GM23248 (cell line): ENCODE results near the gene PNMA8C. TPM values are rescaled to one million over a fixed set of nuclear protein-coding genes. Genes with fewer than 3 reads are reported as not detected.
"Not testable (repeated sequence)": the region's sequence is repeated elsewhere in the genome, so short reads cannot be mapped to it uniquely, and the experiment has no call there.

ENCODE experiments used
- DNase-seq: peaks from one replicate; pipeline ENCODE4 v3.0.0-alpha.2; 2015
- H2AFZ ChIP-seq: fragments of 200-600 bp; sonication (generic); 2 replicates; pipeline ENCODE4 v1.6.1; 2016; ENCODE audit warnings: antibody characterized with exemption
- H3F3A ChIP-seq: fragments of 200-600 bp; sonication (generic); 2 replicates; pipeline ENCODE4 v1.6.1; 2016; ENCODE audit warnings: mild to moderate bottlenecking, antibody characterized with exemption, mixed run types; ENCODE audit not compliant: insufficient read depth
- H3K27ac ChIP-seq: fragments of 200-600 bp; sonication (generic); 2 replicates; pipeline ENCODE4 v1.5.1; 2016; ENCODE audit warnings: mild to moderate bottlenecking
- H3K27me3 ChIP-seq: fragments of 200-600 bp; sonication (generic); replicated peaks from 2 replicates; pipeline ENCODE4 v1.6.1; 2016; ENCODE audit warnings: mild to moderate bottlenecking; ENCODE audit not compliant: insufficient read depth
- H3K36me3 ChIP-seq: fragments of 200-600 bp; sonication (generic); 2 replicates; pipeline ENCODE4 v1.6.1; 2016; ENCODE audit warnings: low read depth, mild to moderate bottlenecking
- H3K4me1 ChIP-seq: fragments of 200-600 bp; sonication (generic); 2 replicates; pipeline ENCODE4 v1.6.1; 2016; ENCODE audit warnings: mild to moderate bottlenecking; ENCODE audit not compliant: insufficient read depth
- H3K4me2 ChIP-seq: fragments of 200-600 bp; sonication (generic); one replicate; pipeline ENCODE4 v1.6.1; 2016; ENCODE audit warnings: mild to moderate bottlenecking; ENCODE audit not compliant: unreplicated experiment
- H3K4me3 ChIP-seq: fragments of 200-600 bp; sonication (generic); 2 replicates; pipeline ENCODE4 v1.5.1; 2016; ENCODE audit warnings: mild to moderate bottlenecking
- H3K79me2 ChIP-seq: fragments of 200-600 bp; sonication (generic); 2 replicates; pipeline ENCODE4 v1.6.1; 2016; ENCODE audit warnings: mild to moderate bottlenecking; ENCODE audit not compliant: insufficient read depth
- H3K9ac ChIP-seq: fragments of 200-600 bp; sonication (generic); 2 replicates; pipeline ENCODE4 v1.6.1; 2016; ENCODE audit warnings: mild to moderate bottlenecking
- H3K9me2 ChIP-seq: fragments of 200-600 bp; sonication (generic); 2 replicates; pipeline ENCODE4 v1.6.1; 2016; ENCODE audit warnings: mixed run types, mild to moderate bottlenecking, moderate library complexity; ENCODE audit not compliant: insufficient read depth
- H3K9me3 ChIP-seq: fragments of 200-600 bp; sonication (generic); one replicate; pipeline ENCODE4 v1.6.1; 2017; ENCODE audit warnings: low read depth
- H4K20me1 ChIP-seq: fragments of 200-600 bp; sonication (generic); 2 replicates; pipeline ENCODE4 v1.6.0; 2016; ENCODE audit not compliant: insufficient read depth
- EZH2 ChIP-seq: fragments of 200-600 bp; sonication (generic); IDR thresholded peaks from 2 replicates; pipeline ENCODE4 v1.6.1; 2018; ENCODE audit warnings: antibody characterized with exemption, mild to moderate bottlenecking; ENCODE audit not compliant: insufficient read depth, poor library complexity, severe bottlenecking
- EZH2phosphoT487 ChIP-seq: fragments of 200-600 bp; sonication (generic); IDR thresholded peaks from 2 replicates; pipeline ENCODE4 v1.6.1; 2018; ENCODE audit warnings: antibody characterized with exemption, moderate library complexity, mild to moderate bottlenecking, low read depth; ENCODE audit not compliant: insufficient read depth
- WGBS, 2 experiments: methylation state at CpG; one replicate each; pipeline ENCODE4 v1.1.6; 2015 to 2017; ENCODE audit warnings: low lambda C conversion rate in 2 of 2, low coverage in 1 of 2; ENCODE audit errors: missing lambda C conversion rate in 2 of 2; 5-methylcytosine and 5-hydroxymethylcytosine counted together
- in situ Hi-C: fragments of 300-500 bp; cut with MboI; formaldehyde crosslinking; loops from 2 replicates; pipeline ENCODE4 v1.15.0; 2020
- polyA plus RNA-seq: library from polyadenylated mRNA; unstranded; fragments of >200 nt; fragmentation: Nextera tagmentation; extraction: Ambion mirVana; gene quantifications from 2 replicates; pipeline ENCODE4 v1.2.1, GENCODE V29; 2016
- total RNA-seq: library from RNA; depleted of rRNA; stranded (reverse); fragments of >200 nt; shearing (Covaris generic); gene quantifications from 2 replicates; pipeline ENCODE4 v1.2.3, GENCODE V29; 2014; rRNA removed

PNMA8C gene
- total and polyA plus RNA-seq, 2 experiments from 2014 or later = not detected

- Histone ChIP-seq H3K4me1 (peaks cover 38% of the 10 kb centered on the region), H3K27ac (peak overlapping the region; percentile 85), H3K36me3 (0 out of 2 replicates have a peak, but pooled peaks cover 10% of the 10 kb centered on the region), H3K9ac (peak overlapping the region; percentile 59), H3K9me3 (no peaks in the 10 kb centered on the region), H3K4me3 (peak overlapping the region; percentile 48; the same call in 1 of the 2 replicates), H3F3A (peaks cover 30% of the 10 kb centered on the region), H3K27me3 (no peaks in the 10 kb centered on the region), H4K20me1 (no peaks in the 10 kb centered on the region), H2AFZ (no peak overlapping the region), H3K79me2 (peaks cover 38% of the 10 kb centered on the region), H3K4me2 (peak overlapping the region; percentile 70), H3K9me2 (no peaks in the 10 kb centered on the region)
- 0 to 6% methylated on average over 2 of the region's 2 CpGs for WGBS, 2 experiments
- peak; percentile 95 for DNase-seq
- in situ Hi-C loops = no loop called here
- TF ChIP-seq EZH2phosphoT487 = no peak
- TF ChIP-seq EZH2 = no peak
Measured at GRCh38 chr19:46378268-46378667, 50.5 kb downstream of the PNMA8C start.

GRCh38 chr19:46376241-46377153 lies 52.2 kb downstream of the PNMA8C start:
- no peak for TF ChIP-seq EZH2
- TF ChIP-seq EZH2phosphoT487 = no peak
- DNase-seq = no peak
- in situ Hi-C loops = no loop called here
- no peak overlapping the region for H3K9ac ChIP-seq
- no peaks in the 10 kb centered on the region for H3K9me3 ChIP-seq
- H3K27ac ChIP-seq = no peak overlapping the region
- H3K9me2 ChIP-seq = no peaks in the 10 kb centered on the region
- no peak overlapping the region for H2AFZ ChIP-seq
- no peaks in the 10 kb centered on the region for H3K36me3 ChIP-seq
- WGBS, 2 experiments = 88 to 92% methylated on average over 20 of the region's 20 CpGs
- no peak overlapping the region for H3K4me2 ChIP-seq
- H3F3A ChIP-seq = peaks cover 44% of the 10 kb centered on the region
- H3K4me3 ChIP-seq = no peak overlapping the region
- peaks cover 34% of the 10 kb centered on the region for H3K79me2 ChIP-seq
- H3K27me3 ChIP-seq = no peaks in the 10 kb centered on the region
- H4K20me1 ChIP-seq = no peaks in the 10 kb centered on the region
- peaks cover 54% of the 10 kb centered on the region for H3K4me1 ChIP-seq

- H3K9ac ChIP-seq, H3K27me3 ChIP-seq, H2AFZ ChIP-seq, in situ Hi-C loops, H3K4me3 ChIP-seq, H3K36me3 ChIP-seq, H3K4me2 ChIP-seq, H3K9me3 ChIP-seq, H3K27ac ChIP-seq, H3K9me2 ChIP-seq, H4K20me1 ChIP-seq, DNase-seq: not testable (repeated sequence)
- 89 to 93% methylated on average over 21 to 22 of the region's 22 CpGs for WGBS, 2 experiments
- H3F3A ChIP-seq = peaks cover 44% of the 10 kb centered on the region
- peaks cover 34% of the 10 kb centered on the region for H3K79me2 ChIP-seq
- H3K4me1 ChIP-seq = peaks cover 54% of the 10 kb centered on the region
Measured at GRCh38 chr19:46375476-46376067, 53.2 kb downstream of the PNMA8C start.

Other genes starting within 250 kb of the PNMA8C start
- gene IGFL1, start 199.2 kb downstream of the PNMA8C start, total RNA-seq = not detected in 2 replicates
- gene IGFL1, start 199.2 kb downstream of the PNMA8C start, polyA plus RNA-seq = not detected in 2 replicates
- not detected in 2 replicates for gene HIF3A, start 131.9 kb downstream of the PNMA8C start, total RNA-seq
- 0.20 and 0.27 TPM in 2 replicates for gene HIF3A, start 131.9 kb downstream of the PNMA8C start, polyA plus RNA-seq
- 56.4 and 60.8 TPM in 2 replicates for gene PPP5C, start 81.8 kb downstream of the PNMA8C start, total RNA-seq
- gene PPP5C, start 81.8 kb downstream of the PNMA8C start, polyA plus RNA-seq = 47.3 and 48.7 TPM in 2 replicates
- gene CCDC8, start 15.4 kb downstream of the PNMA8C start, total RNA-seq = 8.9 and 10.1 TPM in 2 replicates
- 5.5 and 6.0 TPM in 2 replicates for gene CCDC8, start 15.4 kb downstream of the PNMA8C start, polyA plus RNA-seq
- gene PNMA8A, start 42.6 kb upstream of the PNMA8C start, total RNA-seq = 0.76 and 0.89 TPM in 2 replicates
- 0.26 and 0.56 TPM in 2 replicates for gene PNMA8A, start 42.6 kb upstream of the PNMA8C start, polyA plus RNA-seq
- 0.25 and 0.65 TPM in 2 replicates for gene PNMA8B, start 66.9 kb upstream of the PNMA8C start, total RNA-seq
- 0.13 and 0.20 TPM in 2 replicates for gene PNMA8B, start 66.9 kb upstream of the PNMA8C start, polyA plus RNA-seq
- 229 and 271 TPM in 2 replicates for gene CALM3, start 172.4 kb upstream of the PNMA8C start, total RNA-seq
- 217 and 225 TPM in 2 replicates for gene CALM3, start 172.4 kb upstream of the PNMA8C start, polyA plus RNA-seq
- 18.0 and 21.1 TPM in 2 replicates for gene PTGIR, start 196.2 kb upstream of the PNMA8C start, total RNA-seq
- 21.1 and 21.5 TPM in 2 replicates for gene PTGIR, start 196.2 kb upstream of the PNMA8C start, polyA plus RNA-seq
- not detected in 2 replicates for gene GNG8, start 207.3 kb upstream of the PNMA8C start, total RNA-seq
- not detected in 2 replicates for gene GNG8, start 207.3 kb upstream of the PNMA8C start, polyA plus RNA-seq
- gene DACT3, start 232.2 kb upstream of the PNMA8C start, total RNA-seq = 7.1 and 7.3 TPM in 2 replicates
- 0.63 and 0.66 TPM in 2 replicates for gene DACT3, start 232.2 kb upstream of the PNMA8C start, polyA plus RNA-seq